Lung (tissue), 12 donors: ENCODE results near the gene PRPF6. TPM values are rescaled to one million over a fixed set of nuclear protein-coding genes. Genes with fewer than 3 reads are reported as not detected.

Experiments used
- ATAC-seq: fragments of 200-7000 bp; cut with Tn5 transposase; one replicate; pipeline ENCODE4 v1.9.1; 2020; ENCODE audit warnings: moderate number of reproducible peaks; ENCODE audit not compliant: insufficient read depth, low FRiP score
- DNase-seq, 3 donors: peaks; one replicate each; pipeline ENCODE4 v3.0.0-alpha.2; 2013 to 2017
- H3K27ac ChIP-seq, 2 donors: one replicate each; pipeline ENCODE4 v1.5.1; 2013; ENCODE audit warnings: mild to moderate bottlenecking in 2 of 2, moderate library complexity in 2 of 2, control low read depth in 1 of 2, inconsistent platforms in 1 of 2, low read depth in 1 of 2, low read length in 1 of 2
- H3K27me3 ChIP-seq, 3 donors: one replicate each; pipeline ENCODE4 v1.5.1; 2013; ENCODE audit warnings: low read length in 2 of 3; ENCODE audit not compliant: control insufficient read depth in 3 of 3, insufficient read depth in 3 of 3
- H3K36me3 ChIP-seq, 4 donors: one replicate each; pipeline ENCODE4 v1.5.1; 2013; ENCODE audit warnings: low read length in 4 of 4, mild to moderate bottlenecking in 1 of 4, moderate library complexity in 1 of 4; ENCODE audit not compliant: control insufficient read depth in 4 of 4, insufficient read depth in 4 of 4
- H3K4me1 ChIP-seq, 5 donors: one replicate each; pipeline ENCODE4 v1.5.1; 2013; ENCODE audit warnings: low read length in 5 of 5, mild to moderate bottlenecking in 2 of 5, moderate library complexity in 1 of 5; ENCODE audit not compliant: control insufficient read depth in 5 of 5, insufficient read depth in 5 of 5
- H3K4me3 ChIP-seq: one replicate; pipeline ENCODE4 v1.5.1; 2013; ENCODE audit warnings: mild to moderate bottlenecking, control low read depth, moderate library complexity
- H3K9ac ChIP-seq, 2 donors: one replicate each; pipeline ENCODE4 v1.5.1; 2013; ENCODE audit warnings: low read length in 2 of 2, control low read depth in 1 of 2; ENCODE audit not compliant: insufficient read depth in 1 of 2
- H3K9me3 ChIP-seq, 4 donors: one replicate each; pipeline ENCODE4 v1.5.1; 2013; ENCODE audit warnings: low read length in 3 of 4, mild to moderate bottlenecking in 1 of 4, moderate library complexity in 1 of 4; ENCODE audit not compliant: control insufficient read depth in 4 of 4, insufficient read depth in 3 of 4
- CTCF ChIP-seq: IDR thresholded peaks from 2 replicates; pipeline ENCODE4 v1.5.1; 2012; ENCODE audit warnings: mild to moderate bottlenecking; ENCODE audit errors: control extremely low read depth, extremely low read depth
- WGBS, 2 donors: extraction: QIAGEN DNeasy Blood & Tissue Kit; methylation state at CpG; one replicate each; pipeline ENCODE4 v1.1.7; 2013; 5-methylcytosine and 5-hydroxymethylcytosine counted together
- polyA plus RNA-seq, 2 donors: library from polyadenylated mRNA; stranded (reverse); fragments of 200-250 nt; gene quantifications; one replicate each; pipeline ENCODE4 v1.2.1, GENCODE V29; 2013
- total RNA-seq, 2 donors: library from RNA; depleted of rRNA in 1 of 2; stranded (reverse); fragments of >200 nt in 1 of 2; gene quantifications; one replicate each; pipeline ENCODE4 v1.2.1, GENCODE V29; 2014 to 2021
- donor health status: control.
- donor health status: control.
- donor health status: Bipolar disorder and iron deficiency.
- donor health status: healthy.
- donor health status: DM: yes; HTN: yes; CAD: no.

Gene PRPF6
- total and polyA plus RNA-seq, 4 donors: 43.6 to 65.0 (median 54.2) TPM

- Histone ChIP-seq H3K4me1 (peaks cover 0 to 3% (median 0%) of the 10 kb centered on the region in 5 donors), H3K27ac (no peak overlapping the region), H3K9ac (no peak overlapping the region), H3K9me3 (no peaks in the 10 kb centered on the region), H3K4me3 (no peak overlapping the region), H3K36me3 (peaks cover 10 to 55% (median 22%) of the 10 kb centered on the region in 4 donors), H3K27me3 (peaks cover 0 to 10% (median 3%) of the 10 kb centered on the region in 3 donors)
- 93% methylated on average over 31 of the region's 31 CpGs for WGBS, 2 donors
- no peak for ATAC-seq
- no peak for TF ChIP-seq CTCF
- DNase-seq: no peak
Observed at GRCh38 chr20:64032706-64033624, 52.0 kb downstream of the PRPF6 start.

- Histone ChIP-seq H3K9ac (no peak overlapping the region), H3K9me3 (no peaks in the 10 kb centered on the region), H3K36me3 (peaks cover 8 to 47% (median 18%) of the 10 kb centered on the region in 4 donors), H3K27ac (no peak overlapping the region), H3K4me3 (no peak overlapping the region), H3K4me1 (peaks cover 0 to 7% (median under 1%) of the 10 kb centered on the region in 5 donors), H3K27me3 (peaks cover 0 to 10% (median 5%) of the 10 kb centered on the region in 3 donors)
- no peak for TF ChIP-seq CTCF
- DNase-seq (no peak), ATAC-seq (no peak)
- WGBS, 2 donors: 79 to 92% methylated on average over 11 of the region's 11 CpGs
Observed at GRCh38 chr20:64033981-64034493, 53.1 kb downstream of the PRPF6 start.

- Histone ChIP-seq H3K27ac (no peak overlapping the region), H3K27me3 (peaks cover 0 to 16% (median 5%) of the 10 kb centered on the region in 3 donors), H3K36me3 (peaks cover 7 to 35% (median 14%) of the 10 kb centered on the region in 4 donors), H3K4me3 (no peak overlapping the region), H3K9ac (no peak overlapping the region), H3K4me1 (peaks cover 0 to 12% (median 8%) of the 10 kb centered on the region in 5 donors), H3K9me3 (no peaks in the 10 kb centered on the region)
- TF ChIP-seq CTCF: no peak
- DNase-seq (no peak), ATAC-seq (no peak)
- 81 to 87% methylated on average over 17 of the region's 17 CpGs for WGBS, 2 donors
Observed at GRCh38 chr20:64035066-64035932, 54.4 kb downstream of the PRPF6 start.
